GM12892 (cell line): ENCODE measurements around the gene C1QL1.

Source experiments
- POLR2A ChIP-seq: IDR thresholded peaks from 2 replicates; pipeline ENCODE4 v1.6.1; 2011; ENCODE audit warnings: low read depth, low read length, control low read depth
- POLR2AphosphoS5 ChIP-seq: IDR thresholded peaks from 2 replicates; pipeline ENCODE4 v1.6.1; 2011; ENCODE audit warnings: low read depth, low read length, control low read depth
- TAF1 ChIP-seq: IDR thresholded peaks from 2 replicates; pipeline ENCODE4 v1.6.1; 2011; ENCODE audit warnings: low read depth, mild to moderate bottlenecking, control low read depth, low read length, borderline replicate concordance

- TF ChIP-seq POLR2A = no peak
- TF ChIP-seq POLR2AphosphoS5 = no peak
- TF ChIP-seq TAF1 = no peak
Measured at GRCh38 chr17:44961921-44962350, 6.2 kb downstream of the C1QL1 start.
